NCI-H1105 (cell line): ENCODE data around the gene GGCT.
"Not testable (repeated sequence)": the region's sequence is repeated elsewhere in the genome, so short reads cannot be mapped to it uniquely, and the experiment has no call there.

Experiments
- DNase-seq: peaks from one replicate; lab custom pipeline; 2025; lab: John Stamatoyannopoulos, UW

Gene GGCT

GRCh38 chr7:30515761-30516160 is 11.1 kb upstream of the GGCT start:
- no peak for DNase-seq

DNA sequence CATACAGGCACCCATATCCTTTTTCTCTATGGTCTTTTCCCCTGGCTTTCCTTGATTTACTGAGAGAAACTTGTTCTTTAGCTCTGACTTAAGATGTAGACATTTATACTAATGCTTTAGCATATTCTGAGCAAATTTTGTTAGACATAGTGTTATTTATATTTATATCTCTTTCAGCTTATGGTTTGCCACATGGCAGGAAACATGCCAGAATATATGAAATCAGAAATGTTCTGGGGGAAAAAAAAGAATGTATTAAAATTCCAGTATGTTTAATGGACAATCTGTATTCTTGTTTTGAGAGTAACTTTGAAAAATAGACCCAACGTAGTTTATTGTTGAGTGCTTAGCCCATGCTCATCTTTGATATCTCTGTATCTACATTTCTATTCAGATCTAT is 10.1 kb upstream of the GGCT start:
- DNase-seq, result no peak

DNA sequence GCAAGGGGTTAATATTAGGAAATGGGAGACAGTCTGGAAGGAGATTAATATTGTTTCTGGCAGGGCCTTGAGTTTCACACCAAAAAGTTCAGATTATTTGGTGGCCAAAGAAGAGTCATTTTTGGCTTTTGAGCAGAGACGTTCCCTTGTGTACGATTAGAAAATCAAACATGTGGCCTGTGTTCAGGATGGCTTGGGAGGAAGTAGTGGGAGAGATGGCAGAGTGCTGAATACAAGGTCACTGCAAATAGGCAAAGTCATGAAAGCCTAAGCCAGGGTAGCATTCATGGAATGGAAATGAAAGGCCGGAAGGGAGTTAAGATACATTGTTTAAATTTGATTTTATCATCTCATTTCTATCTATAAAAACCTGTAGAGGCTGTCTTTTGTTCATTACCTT is 9.5 kb upstream of the GGCT start:
- DNase-seq, result no peak

GRCh38 chr7:30513762-30514161 is 9.1 kb upstream of the GGCT start:
- DNase-seq, result no peak

DNA sequence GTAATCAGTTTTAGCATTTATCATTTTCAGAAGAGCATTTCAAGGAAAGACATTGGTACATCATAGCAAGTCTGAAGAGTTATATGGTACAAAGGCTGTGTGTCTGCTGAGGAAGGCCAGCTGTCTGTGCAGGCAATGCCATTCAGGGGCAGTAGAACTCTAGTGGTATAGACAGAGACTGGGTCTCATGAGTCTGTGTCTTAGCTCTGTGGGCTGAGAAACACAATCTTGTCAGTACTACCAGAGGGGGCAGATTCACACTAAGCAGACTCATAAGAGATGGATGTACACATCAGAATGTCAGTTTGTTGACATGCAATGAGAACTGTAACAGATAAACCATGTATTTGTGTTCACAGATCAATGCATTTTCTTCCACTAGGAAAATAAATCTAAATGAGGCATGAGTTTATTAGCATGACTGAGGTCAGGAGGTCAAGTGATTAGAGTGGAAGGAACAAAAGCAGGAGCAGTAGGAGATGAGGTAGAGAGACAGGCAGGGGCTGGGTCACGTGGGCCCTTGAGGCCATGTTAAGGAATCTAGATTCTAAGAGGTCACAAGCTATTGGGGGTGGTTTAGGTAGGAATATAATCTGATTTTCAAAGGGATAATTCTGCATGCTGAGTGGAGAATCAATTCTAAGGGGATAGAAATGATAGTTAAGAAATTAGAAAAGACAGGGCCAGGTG is 7.5 kb upstream of the GGCT start:
- DNase-seq, result no peak

- no peak for DNase-seq
Observed at GRCh38 chr7:30511494-30511893, 6.9 kb upstream of the GGCT start.

DNA sequence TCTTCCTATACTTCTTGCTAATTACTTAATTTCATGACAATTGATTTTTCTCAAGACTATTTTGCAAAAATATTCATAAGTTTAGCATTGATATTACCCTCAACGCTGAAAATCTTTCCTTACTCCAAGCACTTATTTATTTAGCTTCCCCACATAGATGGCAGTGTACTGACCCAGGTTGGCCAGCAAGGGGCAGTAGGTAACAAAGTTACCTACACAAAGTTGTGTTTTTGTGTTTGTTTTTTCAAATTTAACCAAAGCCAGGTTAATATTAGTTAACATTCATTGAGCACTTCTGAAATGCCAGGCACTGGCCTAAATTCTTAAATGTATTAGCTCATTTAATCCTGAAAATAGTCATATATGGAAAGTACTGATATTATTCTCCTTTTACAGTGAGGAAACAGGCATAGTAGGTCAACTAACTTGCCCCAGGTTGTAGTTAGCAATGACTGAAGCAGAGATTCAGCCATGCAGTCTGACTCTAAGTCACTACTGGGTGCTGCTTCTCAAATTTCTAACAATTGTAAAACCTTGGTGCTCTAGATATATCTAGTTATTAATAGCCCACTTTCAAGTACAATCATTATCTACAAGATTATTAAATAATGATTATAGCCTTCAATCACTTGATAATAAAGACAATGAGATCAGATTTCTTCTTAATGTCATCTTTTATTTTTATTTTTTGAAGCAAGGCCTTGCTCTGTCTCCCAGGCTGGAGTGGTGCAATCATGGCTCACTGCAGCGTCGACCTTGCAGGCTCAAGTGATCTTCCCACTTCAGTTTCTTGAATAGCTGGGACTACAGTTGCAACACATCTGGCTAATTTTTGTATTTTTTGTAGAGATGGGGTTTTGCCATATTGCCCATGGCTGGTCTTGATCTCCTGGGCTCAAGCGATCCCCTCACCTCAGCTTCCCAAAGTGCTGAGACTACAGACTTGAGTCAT is 5.8 kb upstream of the GGCT start:
- DNase-seq, result no peak

GRCh38 chr7:30509171-30509857 is 4.7 kb upstream of the GGCT start:
- not testable (repeated sequence) for DNase-seq

- not testable (repeated sequence) for DNase-seq
Observed at GRCh38 chr7:30507346-30507900, 2.8 kb upstream of the GGCT start.

GRCh38 chr7:30505174-30505697 is 607 bp upstream of the GGCT start:
- DNase-seq, result no peak

- no peak for DNase-seq
Observed at GRCh38 chr7:30503274-30504212, 1.1 kb downstream of the GGCT start.

DNA sequence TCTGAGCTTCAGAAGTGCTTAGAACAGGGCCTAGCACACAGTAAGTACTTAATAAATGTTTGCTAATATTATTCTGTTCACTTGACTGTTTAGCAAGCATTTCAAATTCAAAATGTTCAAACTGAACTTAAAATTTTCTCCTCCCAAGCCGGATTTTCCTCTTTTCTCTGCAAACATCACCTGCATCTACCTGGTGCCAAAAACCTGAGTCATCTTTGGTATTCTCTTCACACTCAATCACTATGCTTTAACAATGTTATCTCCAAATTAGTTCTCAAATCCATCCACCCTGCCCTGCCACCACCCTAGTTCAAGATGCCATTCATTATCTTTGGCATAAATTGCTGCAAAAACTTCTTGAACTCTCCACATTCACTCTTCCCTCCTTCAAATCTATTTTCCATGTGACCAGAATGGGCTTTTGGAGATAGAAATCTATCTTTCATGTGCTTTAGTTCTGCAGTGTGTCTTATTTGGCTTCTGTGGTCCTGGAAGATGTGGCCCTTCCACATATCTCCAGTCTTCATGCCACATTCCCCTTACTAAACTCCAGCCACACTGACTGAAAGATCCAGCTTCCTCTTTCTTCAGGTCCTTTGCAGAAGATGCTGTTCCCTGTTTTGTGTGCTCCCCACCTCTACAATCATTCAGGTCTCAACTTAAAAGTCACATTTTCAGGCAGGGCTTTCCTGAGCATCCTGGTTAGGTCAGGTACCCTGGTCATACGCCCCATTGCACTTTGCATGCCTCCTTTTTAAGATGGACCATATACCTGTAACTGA is 2.0 kb downstream of the GGCT start:
- DNase-seq, result no peak

GRCh38 chr7:30501264-30501663 is 3.4 kb downstream of the GGCT start:
- no peak for DNase-seq

GRCh38 chr7:30493228-30493627 is 11.4 kb downstream of the GGCT start:
- no peak for DNase-seq

- no peak for DNase-seq
Observed at GRCh38 chr7:30491417-30491816, 13.2 kb downstream of the GGCT start.

DNA sequence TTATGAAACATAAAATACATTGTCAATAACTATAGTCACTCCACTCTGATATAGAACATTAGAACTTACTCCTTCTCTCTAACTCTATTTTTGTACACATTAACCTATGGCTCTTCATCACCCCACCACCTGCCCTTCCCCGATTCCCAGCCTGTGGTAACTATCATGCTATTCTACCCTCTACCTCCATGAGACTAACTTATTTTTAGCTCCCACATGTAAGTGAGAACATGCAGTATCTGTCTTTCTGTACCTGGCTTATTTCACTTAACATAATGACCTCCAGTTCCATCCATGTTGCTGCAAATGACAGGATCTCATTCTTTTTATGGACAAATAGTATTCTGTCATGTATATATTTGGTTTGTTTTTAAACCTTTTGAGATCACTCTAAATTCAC is 17.3 kb downstream of the GGCT start:
- DNase-seq, result no peak

- no peak for DNase-seq
Observed at GRCh38 chr7:30485667-30486066, 19.0 kb downstream of the GGCT start.

- not testable (repeated sequence) for DNase-seq
Observed at GRCh38 chr7:30481416-30481815, 23.2 kb downstream of the GGCT start.

DNA sequence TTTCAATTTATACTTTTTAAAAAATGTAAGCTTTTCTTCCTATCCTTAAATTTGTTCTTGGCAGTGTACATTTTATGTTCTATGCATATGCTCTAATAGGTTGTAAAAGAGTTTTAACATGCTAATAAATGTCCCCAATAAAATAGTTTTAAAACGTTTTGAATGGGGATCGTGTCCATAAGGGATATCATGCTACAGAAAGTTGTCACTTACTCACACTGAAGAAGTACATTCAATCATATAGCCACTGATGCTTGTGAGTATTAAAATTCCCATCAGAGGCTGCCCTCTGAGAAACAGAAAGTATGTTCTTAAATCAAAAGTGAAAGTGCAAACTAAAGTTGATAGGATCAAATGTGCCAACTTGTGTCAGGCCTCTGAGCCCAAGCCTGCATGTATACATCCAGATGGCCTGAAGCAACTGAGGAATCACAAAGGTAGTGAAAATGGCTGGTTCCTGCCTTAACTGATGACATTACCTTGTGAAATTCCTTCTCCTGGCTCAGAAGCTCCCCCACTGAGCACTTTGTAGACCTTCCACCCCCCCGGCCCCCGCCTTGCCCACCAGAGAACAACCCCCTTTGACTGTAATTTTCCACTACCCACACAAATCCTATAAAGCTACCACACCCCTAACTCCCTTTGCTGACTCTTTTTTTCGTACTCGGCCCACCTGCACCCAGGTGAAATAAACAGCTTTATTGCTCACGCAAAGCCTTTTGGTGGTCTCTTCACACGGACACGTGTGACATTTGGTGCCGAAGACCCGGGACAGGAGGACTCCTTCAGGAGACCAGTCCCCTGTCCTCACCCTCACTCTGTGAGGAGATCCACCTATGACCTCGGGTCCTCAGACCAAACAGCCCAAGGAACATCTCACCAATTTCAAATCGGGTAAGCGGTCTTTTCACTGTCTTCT is 25.2 kb downstream of the GGCT start:
- DNase-seq, result no peak
